Nephron progenitor cell (in vitro differentiated cells): Measurements from ENCODE around the gene PREX1.

Source experiments
- DNase-seq: peaks from one replicate; pipeline ENCODE4 v3.0.0; 2021
- H3K27ac Mint-ChIP-seq: 2 replicates; pipeline ENCODE4 v1.8.0; 2021; ENCODE audit warnings: mild to moderate bottlenecking, moderate library complexity, mixed read lengths
- H3K27me3 Mint-ChIP-seq: 2 replicates; pipeline ENCODE4 v1.8.0; 2021; ENCODE audit warnings: mild to moderate bottlenecking, low read depth, mixed read lengths; ENCODE audit not compliant: poor library complexity
- H3K36me3 Mint-ChIP-seq: 2 replicates; pipeline ENCODE4 v1.8.0; 2021; ENCODE audit warnings: low read depth, mixed read lengths
- H3K4me1 Mint-ChIP-seq: 2 replicates; pipeline ENCODE4 v1.8.0; 2021; ENCODE audit warnings: mixed read lengths
- H3K4me3 Mint-ChIP-seq: 2 replicates; pipeline ENCODE4 v1.8.0; 2021; ENCODE audit warnings: mild to moderate bottlenecking, moderate library complexity, mixed read lengths
- H3K9me3 Mint-ChIP-seq: 2 replicates; pipeline ENCODE4 v1.8.0; 2021; ENCODE audit warnings: mild to moderate bottlenecking, moderate library complexity, mixed read lengths
- TF ChIP-seq, protein P1 (sequence below): fragments of 200-600 bp; sonication (generic); IDR thresholded peaks from 2 replicates; pipeline ENCODE4 v1.5.0; 2021; ENCODE audit warnings: antibody characterized with exemption

PREX1 gene

DNA sequence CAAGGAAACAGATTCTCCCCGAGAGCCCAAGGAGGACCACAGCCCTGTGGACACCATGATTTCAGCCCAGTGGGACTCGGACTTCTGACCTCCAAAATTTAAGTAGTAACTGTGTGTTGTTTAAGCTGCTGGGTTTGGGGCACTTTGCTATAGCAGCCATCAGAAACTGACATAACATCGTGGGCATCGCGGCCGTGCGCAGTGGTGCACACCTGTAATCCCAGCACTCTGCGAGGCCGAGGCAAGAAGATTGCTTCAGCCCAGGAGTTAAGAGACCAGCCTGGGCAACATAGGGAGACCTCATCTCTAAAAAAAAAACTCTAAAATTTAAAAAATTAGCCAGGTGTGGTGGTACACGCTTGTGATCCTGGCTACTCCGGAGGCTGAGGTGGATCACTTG, 175.8 kb downstream of the PREX1 start:
- Mint-ChIP-seq H3K27ac (no peak overlapping the region), H3K4me3 (no peak overlapping the region), H3K27me3 (no peaks in the 10 kb centered on the region), H3K36me3 (peaks cover 14% of the 10 kb centered on the region), H3K4me1 (no peaks in the 10 kb centered on the region), H3K9me3 (no peaks in the 10 kb centered on the region)
- no peak for DNase-seq
- TF ChIP-seq, protein P1, sequence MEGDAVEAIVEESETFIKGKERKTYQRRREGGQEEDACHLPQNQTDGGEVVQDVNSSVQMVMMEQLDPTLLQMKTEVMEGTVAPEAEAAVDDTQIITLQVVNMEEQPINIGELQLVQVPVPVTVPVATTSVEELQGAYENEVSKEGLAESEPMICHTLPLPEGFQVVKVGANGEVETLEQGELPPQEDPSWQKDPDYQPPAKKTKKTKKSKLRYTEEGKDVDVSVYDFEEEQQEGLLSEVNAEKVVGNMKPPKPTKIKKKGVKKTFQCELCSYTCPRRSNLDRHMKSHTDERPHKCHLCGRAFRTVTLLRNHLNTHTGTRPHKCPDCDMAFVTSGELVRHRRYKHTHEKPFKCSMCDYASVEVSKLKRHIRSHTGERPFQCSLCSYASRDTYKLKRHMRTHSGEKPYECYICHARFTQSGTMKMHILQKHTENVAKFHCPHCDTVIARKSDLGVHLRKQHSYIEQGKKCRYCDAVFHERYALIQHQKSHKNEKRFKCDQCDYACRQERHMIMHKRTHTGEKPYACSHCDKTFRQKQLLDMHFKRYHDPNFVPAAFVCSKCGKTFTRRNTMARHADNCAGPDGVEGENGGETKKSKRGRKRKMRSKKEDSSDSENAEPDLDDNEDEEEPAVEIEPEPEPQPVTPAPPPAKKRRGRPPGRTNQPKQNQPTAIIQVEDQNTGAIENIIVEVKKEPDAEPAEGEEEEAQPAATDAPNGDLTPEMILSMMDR = no peak

DNA sequence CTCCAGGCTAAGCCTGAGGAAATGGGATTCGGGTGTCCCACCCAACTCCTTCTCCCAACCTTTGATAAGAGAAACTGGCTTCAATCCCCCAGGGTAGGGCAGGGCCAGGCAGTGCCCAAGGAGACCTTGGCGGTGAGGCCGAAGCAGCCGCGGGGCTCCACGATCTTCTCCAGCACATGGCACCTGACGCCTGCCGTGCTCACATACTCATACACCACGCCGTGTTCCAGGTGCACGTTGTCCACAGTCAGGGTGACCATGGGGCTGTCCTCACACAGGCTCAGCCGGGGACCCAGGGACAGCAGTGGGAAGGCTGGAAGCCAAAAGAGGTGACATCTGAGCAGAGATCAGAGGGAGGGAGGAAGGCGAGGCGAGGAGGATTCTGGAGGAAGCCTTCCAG, 176.5 kb downstream of the PREX1 start:
- Mint-ChIP-seq H3K27ac (no peak overlapping the region), H3K9me3 (no peaks in the 10 kb centered on the region), H3K27me3 (peaks cover 2% of the 10 kb centered on the region), H3K4me1 (no peaks in the 10 kb centered on the region), H3K4me3 (no peak overlapping the region), H3K36me3 (peaks cover 18% of the 10 kb centered on the region)
- TF ChIP-seq, protein P1 = no peak
- DNase-seq = no peak

DNA sequence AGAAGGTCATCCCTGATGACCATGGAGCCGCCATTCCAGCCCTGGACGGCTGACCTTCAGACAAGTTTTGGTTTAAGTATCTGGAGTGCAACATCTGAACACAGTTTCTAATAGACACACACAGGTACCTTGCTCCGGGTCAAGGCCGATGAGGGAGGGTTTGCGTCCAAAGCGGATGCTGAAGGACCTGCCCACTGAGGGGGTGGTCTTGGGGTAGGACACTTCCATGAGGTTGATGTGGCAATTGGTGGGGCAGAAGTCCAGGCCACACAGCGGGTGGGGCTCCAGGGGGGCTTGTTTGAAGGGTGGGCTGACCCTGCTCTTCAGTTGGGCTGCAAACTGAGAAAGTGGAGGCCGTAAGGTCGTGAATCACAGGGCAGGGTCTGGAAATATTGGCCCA, 177.9 kb downstream of the PREX1 start:
- Mint-ChIP-seq H3K9me3 (no peaks in the 10 kb centered on the region), H3K4me1 (no peaks in the 10 kb centered on the region), H3K27ac (no peak overlapping the region), H3K36me3 (peaks cover 27% of the 10 kb centered on the region), H3K27me3 (peaks cover 4% of the 10 kb centered on the region), H3K4me3 (no peak overlapping the region)
- DNase-seq = no peak
- TF ChIP-seq, protein P1 = no peak

DNA sequence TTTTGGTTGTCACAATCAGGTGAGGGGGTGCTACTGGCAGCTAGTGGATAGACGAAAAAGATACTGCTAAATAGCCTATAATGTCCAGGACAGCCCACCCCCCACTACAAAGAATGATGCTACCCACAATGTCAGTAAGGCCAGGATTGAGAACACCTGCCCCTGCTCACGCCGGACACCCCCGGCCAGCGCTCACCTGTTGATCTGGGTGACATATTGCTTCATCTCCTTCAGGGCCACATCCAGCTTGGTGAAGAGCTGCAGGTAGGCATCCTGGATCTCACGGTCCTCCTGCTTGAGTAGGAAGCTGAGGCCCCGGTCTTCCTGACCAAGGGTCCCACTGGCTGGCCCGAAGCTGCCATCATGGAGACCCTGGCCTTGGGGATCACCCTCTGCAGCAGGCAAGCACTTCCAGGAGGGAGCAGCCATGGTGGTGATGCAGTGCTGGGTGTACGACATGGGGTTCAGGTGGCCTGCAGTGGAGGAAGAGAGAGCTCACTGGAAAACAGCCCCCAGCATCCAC, 178.6 kb downstream of the PREX1 start:
- peaks cover 4% of the 10 kb centered on the region for H3K27me3 Mint-ChIP-seq
- no peaks in the 10 kb centered on the region for H3K9me3 Mint-ChIP-seq
- H3K4me1 Mint-ChIP-seq = no peaks in the 10 kb centered on the region
- H3K4me3 Mint-ChIP-seq = no peak overlapping the region
- TF ChIP-seq, protein P1 = no peak
- no peak overlapping the region for H3K27ac Mint-ChIP-seq
- DNase-seq = no peak
- peaks cover 27% of the 10 kb centered on the region for H3K36me3 Mint-ChIP-seq

DNA sequence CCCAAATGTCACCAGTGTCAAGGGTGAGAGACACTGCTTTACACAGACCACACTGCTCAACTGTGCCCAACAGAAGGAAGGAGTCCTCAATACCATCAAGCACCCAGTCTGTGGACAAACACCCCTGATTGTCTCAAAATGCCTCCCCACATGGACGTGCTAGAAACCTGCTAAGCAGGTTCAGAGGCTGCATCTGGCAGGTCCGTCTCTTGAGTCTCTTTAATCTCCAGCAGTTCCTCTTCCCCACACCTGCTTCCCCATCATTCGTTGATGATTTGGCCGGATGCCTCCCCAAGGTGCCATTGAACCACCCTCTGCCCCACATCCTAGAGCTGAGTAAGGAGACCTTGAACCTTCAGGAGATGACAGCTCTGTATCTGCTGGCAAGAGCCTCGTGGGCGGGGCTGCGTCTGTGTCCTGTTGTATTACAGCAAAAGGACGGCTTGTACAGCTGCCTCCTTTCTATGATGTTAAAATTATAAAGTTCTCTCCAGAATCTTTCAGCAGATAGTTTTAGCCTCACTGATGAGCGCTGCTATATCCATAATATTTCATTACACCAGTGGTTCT, 179.2 kb downstream of the PREX1 start:
- no peaks in the 10 kb centered on the region for H3K4me1 Mint-ChIP-seq
- peaks cover 4% of the 10 kb centered on the region for H3K27me3 Mint-ChIP-seq
- H3K27ac Mint-ChIP-seq = no peak overlapping the region
- H3K4me3 Mint-ChIP-seq = no peak overlapping the region
- peaks cover 27% of the 10 kb centered on the region for H3K36me3 Mint-ChIP-seq
- TF ChIP-seq, protein P1 = no peak
- no peaks in the 10 kb centered on the region for H3K9me3 Mint-ChIP-seq
- no peak for DNase-seq

DNA sequence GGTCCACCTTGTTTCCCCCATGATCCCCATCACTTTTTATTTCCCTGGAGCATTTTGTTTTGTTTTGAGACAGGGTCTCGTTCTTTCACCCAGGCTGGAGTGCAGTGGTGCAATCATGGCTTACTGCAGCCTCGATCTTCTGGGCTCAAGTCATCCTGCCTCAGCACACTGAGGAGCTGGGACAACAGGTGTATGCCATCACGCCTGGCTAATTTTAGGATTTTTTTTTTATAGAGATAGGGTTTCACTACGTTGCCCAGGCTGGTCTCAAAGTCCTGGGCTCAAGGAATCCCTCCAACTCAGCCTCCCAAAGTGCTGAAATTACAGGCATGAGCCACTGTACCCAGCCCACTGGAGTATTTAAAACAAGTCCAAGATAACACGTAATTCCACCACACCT, 179.9 kb downstream of the PREX1 start:
- no peaks in the 10 kb centered on the region for H3K4me1 Mint-ChIP-seq
- no peak for DNase-seq
- H3K27ac Mint-ChIP-seq = no peak overlapping the region
- peaks cover 4% of the 10 kb centered on the region for H3K27me3 Mint-ChIP-seq
- H3K36me3 Mint-ChIP-seq = peaks cover 27% of the 10 kb centered on the region
- H3K4me3 Mint-ChIP-seq = no peak overlapping the region
- H3K9me3 Mint-ChIP-seq = no peaks in the 10 kb centered on the region
- TF ChIP-seq, protein P1 = no peak
